GM19395 (cell line): Measurements from ENCODE around the gene GTF2IRD2.
"Not testable (repeated sequence)": the region's sequence is repeated elsewhere in the genome, so short reads cannot be mapped to it uniquely, and the experiment has no call there.

Experiments used
- ATAC-seq: cut with Tn5 transposase; IDR thresholded peaks from one replicate; pipeline ENCODE4 v1.9.1; 2021; ENCODE audit warnings: mild to moderate bottlenecking, moderate library complexity; ENCODE audit not compliant: unreplicated experiment

Gene GTF2IRD2

GRCh38 chr7:74788369-74789150 is 62.8 kb downstream of the GTF2IRD2 start:
- ATAC-seq: peak; percentile 83

- not testable (repeated sequence) for ATAC-seq
Observed at GRCh38 chr7:74783595-74783994, 67.8 kb downstream of the GTF2IRD2 start.

GRCh38 chr7:74781746-74782145 is 69.7 kb downstream of the GTF2IRD2 start:
- ATAC-seq: not testable (repeated sequence)

- not testable (repeated sequence) for ATAC-seq
Observed at GRCh38 chr7:74779053-74779452, 72.4 kb downstream of the GTF2IRD2 start.

GRCh38 chr7:74775111-74775510 is 76.3 kb downstream of the GTF2IRD2 start:
- peak; percentile 48 for ATAC-seq

- peak; percentile 85 for ATAC-seq
Observed at GRCh38 chr7:74773760-74774750, 77.3 kb downstream of the GTF2IRD2 start, which contains the start of gene NCF1. TSS of gene NCF1 (plus strand) at chr7:74774011. CDS start at chr7:74774032, 21 bp downstream.

GRCh38 chr7:74772093-74772492 is 79.3 kb downstream of the GTF2IRD2 start:
- not testable (repeated sequence) for ATAC-seq

- not testable (repeated sequence) for ATAC-seq
Observed at GRCh38 chr7:74770062-74770461, 81.3 kb downstream of the GTF2IRD2 start.

GRCh38 chr7:74766991-74767390 is 84.4 kb downstream of the GTF2IRD2 start:
- not testable (repeated sequence) for ATAC-seq

GRCh38 chr7:74766509-74766908 is 84.9 kb downstream of the GTF2IRD2 start:
- ATAC-seq: not testable (repeated sequence)

GRCh38 chr7:74765205-74765918 is 86.0 kb downstream of the GTF2IRD2 start:
- peak; percentile 45 for ATAC-seq

GRCh38 chr7:74758982-74759381 is 92.4 kb downstream of the GTF2IRD2 start:
- ATAC-seq: not testable (repeated sequence)

- not testable (repeated sequence) for ATAC-seq
Observed at GRCh38 chr7:74758268-74758667, 93.1 kb downstream of the GTF2IRD2 start.

GRCh38 chr7:74756673-74757072 is 94.7 kb downstream of the GTF2IRD2 start:
- ATAC-seq: not testable (repeated sequence)

GRCh38 chr7:74753921-74754482 is 97.4 kb downstream of the GTF2IRD2 start:
- not testable (repeated sequence) for ATAC-seq
